Peyer's patch (tissue), 4 donors: ENCODE data around the gene JPH3.

Experiments used
- CTCF ChIP-seq, 6 experiments: fragments of 450-650 bp in 4 of 6; fragments of 200-600 bp in 2 of 6; sonication (generic) in 1 of 6; IDR thresholded peaks; one replicate each; pipeline ENCODE4 v1.5.1; 2017 to 2019; ENCODE audit warnings: antibody characterized with exemption in 6 of 6, mild to moderate bottlenecking in 3 of 6, moderate library complexity in 1 of 6
- POLR2A ChIP-seq, 2 donors: fragments of 450-650 bp; IDR thresholded peaks; one replicate each; pipeline ENCODE4 v1.5.1; 2017; ENCODE audit warnings: antibody characterized with exemption in 2 of 2, mild to moderate bottlenecking in 2 of 2, moderate library complexity in 2 of 2

GRCh38 chr16:87636741-87637140, 34.4 kb downstream of the JPH3 start:
- TF ChIP-seq CTCF (IDR thresholded peaks at IDR 0.05) = no peak
- TF ChIP-seq POLR2A (IDR thresholded peaks at IDR 0.05) = no peak
